HFF-Myc (cell line): ENCODE results near the gene ASIC3.

Source experiments
- DNase-seq: peaks from one replicate; pipeline ENCODE4 v3.0.0-alpha.2; 2011; ENCODE audit warnings: low read depth; ENCODE audit errors: extremely low read depth
- H3K4me3 ChIP-seq: replicated peaks from 2 replicates; pipeline ENCODE4 v1.5.1; 2011; ENCODE audit warnings: low read depth, mild to moderate bottlenecking, control low read depth, low read length
- CTCF ChIP-seq: IDR thresholded peaks from 2 replicates; pipeline ENCODE4 v1.5.1; 2012; ENCODE audit warnings: mild to moderate bottlenecking, low read depth, low read length, control low read depth; ENCODE audit errors: missing control alignments

Gene ASIC3

GRCh38 chr7:151100921-151101320 lies 52.6 kb downstream of the ASIC3 start:
- H3K4me3 ChIP-seq: no peak overlapping the region
- no peak for TF ChIP-seq CTCF
- no peak for DNase-seq

- no peak overlapping the region for H3K4me3 ChIP-seq
- no peak for DNase-seq
- TF ChIP-seq CTCF: no peak
These were observed 53.5 kb downstream of the ASIC3 start for GRCh38 chr7:151101621-151102396.
